Measurements from ENCODE around the gene LSM5.
A peak's percentile ranks its signal among the peaks of the same experiment; 100 is the strongest.
"Not testable (repeated sequence)": the region's sequence is repeated elsewhere in the genome, so short reads cannot be mapped to it uniquely, and the experiment has no call there.

The LSM5 gene

GRCh38 chr7:32502728-32503127 is 12.5 kb upstream of the LSM5 start:
- DNase-seq (ENCODE audit: low spot score) = no peak

DNA sequence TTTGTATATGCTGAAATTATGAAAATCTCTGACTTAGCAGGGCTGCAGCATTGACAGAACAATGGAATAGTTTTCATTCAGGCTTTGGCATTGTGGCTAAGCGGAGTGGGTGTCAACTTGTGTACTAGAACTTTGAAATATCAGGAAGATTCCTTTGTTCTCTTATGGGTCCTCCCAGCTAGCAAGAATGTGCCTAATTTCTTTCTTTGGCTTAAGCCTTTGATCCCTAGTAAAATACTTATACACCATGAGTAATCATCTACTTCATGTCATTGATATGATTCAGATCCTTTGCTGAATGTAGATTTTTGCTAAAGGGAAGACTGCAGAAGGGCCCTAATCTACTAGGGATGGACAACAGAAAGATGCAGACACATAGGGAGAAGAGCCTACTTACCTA is 11.3 kb upstream of the LSM5 start:
- DNase-seq (ENCODE audit: low spot score) = no peak

DNA sequence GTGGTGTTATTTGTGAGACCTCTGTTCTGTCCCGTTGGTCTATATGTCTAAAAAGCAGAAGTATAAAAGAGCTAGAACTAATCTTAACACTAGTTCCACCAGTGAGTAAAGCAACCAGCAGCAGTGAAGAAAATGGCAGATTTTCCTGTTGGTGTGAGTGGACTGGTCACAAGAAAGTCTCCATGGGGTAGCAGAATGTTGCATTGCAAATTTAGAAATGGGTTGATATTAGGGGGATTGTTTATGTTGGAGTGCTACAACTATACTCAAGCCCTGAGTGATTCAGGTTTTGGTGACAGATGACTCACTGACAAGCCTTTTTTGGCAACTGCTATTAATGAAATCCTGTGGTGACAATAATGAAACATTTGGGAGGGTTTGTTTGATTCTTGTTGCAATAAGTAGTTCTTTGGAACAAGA is 10.8 kb upstream of the LSM5 start:
- DNase-seq (ENCODE audit: low spot score) = peak; percentile 51

- not testable (repeated sequence) for DNase-seq (ENCODE audit: low spot score)
These were observed 10.0 kb upstream of the LSM5 start for GRCh38 chr7:32500216-32500615.

GRCh38 chr7:32499755-32500154 is 9.6 kb upstream of the LSM5 start:
- DNase-seq (ENCODE audit: low spot score) = not testable (repeated sequence)

- no peak for DNase-seq (ENCODE audit: low spot score)
These were observed 6.1 kb upstream of the LSM5 start for GRCh38 chr7:32496052-32496813.

DNA sequence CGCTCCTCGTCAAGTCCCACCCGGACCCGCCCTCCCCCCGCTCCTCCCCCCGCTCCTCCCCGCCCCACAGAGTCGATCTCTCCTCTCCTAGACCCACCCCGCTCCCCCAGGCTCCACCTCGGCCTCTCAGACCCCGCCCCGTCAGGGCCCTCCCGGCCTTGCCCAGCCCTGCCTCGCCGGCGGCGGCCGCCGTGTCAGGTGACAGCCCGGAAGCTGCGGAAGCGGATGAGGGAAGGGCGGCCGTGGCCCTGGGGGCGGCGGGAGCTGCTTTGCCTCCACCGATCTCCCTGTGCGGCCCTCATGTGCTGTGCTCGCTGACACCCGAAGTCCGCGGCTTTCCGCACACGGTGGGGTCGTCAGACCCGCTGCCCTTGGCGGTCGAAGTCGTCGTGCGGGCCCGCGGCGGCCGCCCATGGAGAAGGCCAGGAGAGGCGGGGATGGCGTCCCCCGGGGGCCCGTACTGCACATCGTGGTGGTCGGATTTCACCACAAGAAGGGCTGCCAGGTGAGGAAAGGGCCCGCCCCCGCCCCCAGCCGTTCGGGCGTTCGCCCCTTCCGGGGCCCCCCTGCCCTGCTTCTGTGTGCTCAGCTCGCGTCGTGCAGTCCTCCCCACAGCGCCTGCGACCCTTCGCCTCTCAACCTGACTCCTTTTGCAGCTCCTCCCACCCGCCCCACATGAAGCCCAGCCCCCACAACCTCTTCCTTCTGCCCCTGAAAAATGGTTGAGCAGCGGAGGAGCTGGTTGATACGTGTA is 5.3 kb upstream of the LSM5 start, which contains the start of gene AVL9:
Gene AVL9 (plus strand): TSS at position 192 of the 754 bp plus-strand sequence. CDS start 221 bp downstream, at position 413.
- peak; percentile 99 for DNase-seq (ENCODE audit: low spot score)

DNA sequence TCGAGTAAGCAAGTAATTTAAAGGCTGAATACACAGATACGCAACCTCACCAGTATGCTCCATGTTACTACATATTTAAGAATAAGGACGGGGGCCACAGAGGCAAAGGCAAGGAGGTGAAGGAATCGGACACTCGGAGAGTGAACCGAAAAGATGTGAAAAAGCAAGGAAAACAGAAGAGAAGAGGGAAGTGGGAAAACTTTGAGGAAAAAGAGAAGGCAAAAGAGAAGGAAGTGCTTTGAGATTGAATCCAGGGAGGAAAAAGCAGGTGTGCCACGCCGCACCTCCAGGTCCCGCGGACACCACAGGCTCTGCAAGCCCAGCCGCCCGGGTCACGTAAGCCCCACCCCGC is 4.7 kb upstream of the LSM5 start:
- DNase-seq (ENCODE audit: low spot score) = no peak

DNA sequence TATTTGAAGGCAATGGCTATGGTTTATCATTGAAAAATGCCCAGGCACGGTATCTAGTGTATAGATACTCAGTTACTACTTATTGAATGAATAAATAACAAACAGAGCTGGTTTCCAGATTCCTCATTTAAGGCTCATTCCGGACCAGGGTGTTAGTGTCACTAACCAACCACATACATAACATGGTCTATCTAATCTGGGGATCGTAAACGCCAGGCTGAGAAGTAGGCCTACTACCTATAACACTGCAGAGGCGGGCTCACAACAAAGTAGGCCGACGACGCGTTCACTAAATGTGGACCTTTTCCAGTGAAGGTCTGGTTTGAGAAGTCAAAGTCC is 423 bp downstream of the LSM5 start:
- no peak for DNase-seq (ENCODE audit: low spot score)

DNA sequence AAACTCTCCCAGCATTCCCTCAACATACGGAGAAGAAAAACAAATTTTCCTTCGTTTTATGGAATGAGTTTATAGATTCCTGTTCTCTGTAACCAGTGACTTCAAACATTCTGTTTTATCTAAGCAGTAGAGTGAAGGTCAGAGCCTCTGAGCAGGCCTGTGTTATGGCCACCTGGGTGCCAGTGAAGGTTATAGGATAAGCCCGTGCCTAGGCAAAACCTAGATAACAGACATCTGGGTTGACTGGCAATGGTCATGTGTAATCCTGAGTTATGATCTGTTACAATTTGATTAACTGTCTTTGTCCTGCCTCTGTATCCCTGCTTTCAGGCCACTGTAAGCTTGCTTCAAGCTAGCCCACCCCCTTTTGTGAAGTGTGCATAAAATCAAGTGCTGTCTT is 8.3 kb downstream of the LSM5 start:
- DNase-seq (ENCODE audit: low spot score) = no peak

- DNase-seq (ENCODE audit: low spot score) = no peak
These were observed 9.0 kb downstream of the LSM5 start for GRCh38 chr7:32481176-32481575.

GRCh38 chr7:32479574-32480200 is 10.5 kb downstream of the LSM5 start:
- peak; percentile 72 for DNase-seq (ENCODE audit: low spot score)

DNA sequence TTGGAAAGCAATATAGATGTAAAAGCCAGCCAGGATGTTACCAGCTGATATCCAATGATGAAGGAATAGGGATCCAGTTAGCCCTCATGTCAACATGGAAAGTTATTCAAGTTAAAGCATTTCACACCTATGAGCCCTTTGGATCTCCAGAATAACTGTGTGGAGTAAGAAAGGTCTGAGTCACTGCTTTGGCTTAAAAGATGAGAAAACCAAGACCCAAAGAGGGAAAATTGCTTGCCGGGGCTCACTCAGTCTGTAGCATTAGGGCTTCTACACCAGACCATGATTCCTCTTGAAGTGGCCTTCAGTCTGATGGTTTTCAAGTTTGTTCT is 12.6 kb downstream of the LSM5 start:
- no peak for DNase-seq (ENCODE audit: low spot score)

DNA sequence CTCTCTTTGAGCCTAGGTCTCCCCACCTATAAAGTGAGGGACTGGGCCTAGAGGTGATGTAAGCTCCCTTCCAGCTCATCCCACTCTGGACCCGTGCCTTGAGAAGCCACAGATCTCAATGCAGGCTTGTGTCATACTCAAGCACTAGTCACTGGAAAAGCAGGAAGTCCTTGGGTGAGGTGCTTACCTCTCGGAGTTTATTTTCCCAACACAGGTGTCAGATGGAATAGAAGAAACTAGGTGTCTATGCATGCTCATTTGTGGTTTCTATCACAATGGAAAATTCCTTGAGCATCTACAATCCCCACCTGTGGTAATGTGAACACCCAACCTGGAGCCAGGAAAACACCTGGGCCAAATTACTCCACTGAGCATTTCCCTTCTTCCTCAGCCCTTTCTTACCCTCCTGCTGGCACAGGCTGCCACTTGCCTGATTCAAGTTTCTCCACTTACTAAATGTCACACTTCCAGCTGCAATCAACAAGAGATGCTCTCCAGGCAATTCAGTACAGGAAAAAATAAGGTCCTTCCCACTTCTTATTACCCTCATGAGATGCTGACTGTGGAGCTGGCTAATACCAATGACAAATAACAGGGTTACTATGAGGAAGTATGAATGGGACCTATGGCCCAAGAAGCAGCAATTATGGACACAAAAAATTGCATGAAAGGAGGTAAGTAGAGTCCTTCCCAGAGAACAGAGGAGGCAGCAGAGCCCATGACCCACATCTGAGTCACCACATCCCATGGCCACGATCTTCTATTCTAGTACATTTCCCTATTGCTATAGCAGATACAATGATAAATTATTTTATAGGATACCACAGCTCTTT is 13.1 kb downstream of the LSM5 start:
- no peak for DNase-seq (ENCODE audit: low spot score)

DNA sequence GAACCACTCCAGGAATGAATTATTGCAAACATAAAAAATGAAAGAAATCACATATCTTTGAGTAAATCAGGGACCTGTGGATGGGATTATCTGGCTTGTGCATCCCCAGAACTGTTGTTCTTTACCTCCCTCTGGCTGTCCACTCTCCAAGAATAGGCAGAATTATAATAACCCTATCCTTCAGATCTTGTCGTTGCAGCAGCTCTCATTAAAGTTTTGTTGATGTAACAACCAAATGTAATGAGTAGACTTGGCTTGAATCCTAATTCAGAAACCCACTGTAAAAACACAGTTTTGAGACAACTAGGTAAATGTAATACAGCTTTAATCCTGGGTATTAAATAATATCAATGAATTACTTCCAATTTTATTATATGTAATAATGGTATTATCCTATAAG is 16.2 kb downstream of the LSM5 start:
- no peak for DNase-seq (ENCODE audit: low spot score)

DNA sequence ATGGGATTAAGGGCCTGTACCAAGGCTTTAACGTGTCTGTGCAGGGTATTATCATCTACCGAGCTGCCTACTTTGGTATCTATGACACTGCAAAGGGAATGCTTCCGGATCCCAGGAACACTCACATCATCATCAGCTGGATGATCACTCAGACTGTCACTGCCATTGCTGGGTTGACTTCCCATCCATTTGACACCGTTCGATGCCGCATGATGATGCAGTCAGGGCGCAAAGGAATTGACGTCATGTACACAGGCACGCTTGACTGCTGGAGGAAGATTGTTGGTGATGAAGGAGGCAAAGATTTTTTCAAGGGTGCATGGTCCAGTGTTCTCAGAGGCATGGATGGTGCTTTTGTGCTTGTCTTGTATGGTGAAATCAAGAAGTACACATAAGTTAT is 18.2 kb downstream of the LSM5 start:
- DNase-seq (ENCODE audit: low spot score) = no peak

GRCh38 chr7:32470871-32471270 is 19.3 kb downstream of the LSM5 start:
- DNase-seq (ENCODE audit: low spot score) = no peak

DNA sequence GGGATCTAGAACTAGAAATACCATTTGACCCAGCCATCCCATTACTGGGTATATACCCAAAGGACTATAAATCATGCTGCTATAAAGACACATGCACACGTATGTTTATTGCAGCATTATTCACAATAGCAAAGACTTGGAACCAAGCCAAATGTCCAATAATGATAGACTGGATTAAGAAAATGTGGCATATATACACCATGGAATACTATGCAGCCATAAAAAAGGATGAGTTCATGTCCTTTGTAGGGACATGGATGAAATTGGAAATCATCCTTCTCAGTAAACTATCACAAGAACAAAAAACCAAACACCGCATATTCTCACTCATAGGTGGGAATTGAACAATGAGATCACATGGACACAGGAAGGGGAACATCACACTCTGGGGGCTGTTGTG is 20.2 kb downstream of the LSM5 start:
- DNase-seq (ENCODE audit: low spot score) = not testable (repeated sequence)

DNA sequence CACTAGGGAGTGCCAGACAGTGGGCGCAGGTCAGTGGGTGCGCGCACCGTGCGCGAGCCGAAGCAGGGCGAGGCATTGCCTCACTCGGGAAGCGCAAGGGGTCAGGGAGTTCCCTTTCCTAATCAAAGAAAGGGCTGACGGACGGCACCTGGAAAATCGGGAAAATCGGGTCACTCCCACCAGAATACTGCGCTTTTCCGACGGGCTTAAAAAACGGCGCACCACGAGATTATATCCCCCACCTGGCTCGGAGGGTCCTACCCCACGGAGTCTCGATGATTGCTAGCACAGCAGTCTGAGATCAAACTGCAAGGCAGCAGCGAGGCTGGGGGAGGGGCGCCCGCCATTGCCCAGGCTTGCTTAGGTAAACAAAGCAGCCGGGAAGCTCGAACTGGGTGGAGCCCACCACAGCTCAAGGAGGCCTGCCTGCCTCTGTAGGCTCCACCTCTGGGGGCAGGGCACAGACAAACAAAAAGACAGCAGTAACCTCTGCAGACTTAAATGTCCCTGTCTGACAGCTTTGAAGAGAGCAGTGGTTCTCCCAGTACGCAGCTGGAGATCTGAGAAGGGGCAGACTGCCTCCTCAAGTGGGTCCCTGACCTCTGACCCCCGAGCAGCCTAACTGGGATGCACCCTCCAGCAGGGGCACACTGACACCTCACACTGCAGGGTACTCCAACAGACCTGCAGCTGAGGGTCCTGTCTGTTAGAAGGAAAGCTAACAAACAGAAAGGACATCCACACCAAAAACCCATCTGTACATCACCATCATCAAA is 25.4 kb downstream of the LSM5 start:
- DNase-seq (ENCODE audit: low spot score) = not testable (repeated sequence)

- no peak for DNase-seq (ENCODE audit: low spot score)
These were observed 27.2 kb downstream of the LSM5 start for GRCh38 chr7:32462977-32463376.

GRCh38 chr7:32462451-32462850 is 27.7 kb downstream of the LSM5 start:
- no peak for DNase-seq (ENCODE audit: low spot score)

DNA sequence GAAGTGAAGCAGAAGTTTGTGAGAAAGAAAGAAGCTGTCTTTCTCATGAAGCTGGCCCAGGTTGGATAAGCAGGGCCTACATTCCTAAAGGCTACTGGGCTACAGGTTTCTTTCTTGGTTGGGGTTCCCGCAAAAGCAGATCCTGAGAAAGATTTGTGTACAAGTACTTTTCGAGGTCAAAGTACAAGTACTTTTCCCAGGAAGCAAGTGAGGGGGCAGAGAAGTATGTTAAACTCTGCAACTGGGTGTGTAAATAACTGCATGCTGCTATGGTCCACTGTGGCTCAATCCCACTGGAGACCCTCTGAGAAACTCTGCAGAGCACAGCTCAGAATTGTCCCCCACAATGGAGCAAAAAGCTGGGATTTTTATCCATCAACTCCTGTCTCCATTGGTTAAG is 28.7 kb downstream of the LSM5 start:
- DNase-seq (ENCODE audit: low spot score) = no peak
